COLO829 (cell line): ENCODE data around the gene ANKRD18A.

ENCODE experiments used
- DNase-seq: peaks from one replicate; pipeline ENCODE4 v3.0.0; 2012; ENCODE audit warnings: low spot score

Gene ANKRD18A

DNA sequence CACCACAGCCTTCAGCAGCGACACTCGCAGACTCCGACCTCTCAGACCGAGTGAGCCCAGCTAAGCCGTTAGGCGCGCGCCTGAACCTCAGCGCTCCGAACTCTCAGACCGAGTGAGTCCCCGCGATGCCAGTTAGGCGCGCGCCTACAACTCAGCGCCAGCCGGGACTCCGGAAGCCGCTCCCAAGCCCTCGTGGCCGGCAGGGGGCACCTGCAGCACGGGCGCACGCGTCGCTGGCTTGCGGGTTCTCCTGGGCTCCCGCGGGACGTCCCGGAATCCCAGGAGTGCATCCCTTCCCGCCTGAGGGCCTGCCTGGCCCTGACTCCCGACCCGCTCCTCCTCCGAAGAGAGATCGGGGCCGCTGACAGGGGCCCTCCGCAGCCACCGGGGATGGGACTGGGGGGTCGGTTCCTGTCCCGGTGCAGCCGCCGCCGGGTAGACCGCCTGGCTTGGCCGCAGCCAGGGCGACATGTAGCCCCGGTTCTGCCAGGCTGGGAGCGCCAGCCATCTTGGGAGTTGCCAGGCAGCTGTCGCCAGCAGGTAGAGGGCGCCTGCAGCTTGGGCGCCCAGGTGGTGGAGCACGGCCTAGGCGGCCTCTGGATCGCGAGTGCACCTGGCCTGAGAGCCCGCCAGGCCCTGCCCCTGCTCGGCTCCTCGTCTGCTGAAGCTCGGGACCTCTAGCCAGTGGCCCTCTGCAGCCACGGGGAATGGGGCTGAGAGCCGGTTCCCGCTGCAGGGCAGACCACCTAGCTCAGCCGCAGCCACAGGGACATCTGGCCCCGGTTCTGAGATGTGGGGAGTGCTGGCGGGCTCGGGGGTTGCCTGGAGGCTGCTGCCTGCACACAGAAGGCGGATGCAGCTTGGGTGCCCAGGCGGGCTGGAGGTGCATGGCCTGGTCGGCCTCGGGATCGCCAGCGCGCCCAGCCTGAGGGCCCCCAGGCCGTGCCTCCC, at the start of gene ANKRD18A:
ANKRD18A (minus strand) TSS at position 114 of the 951 bp plus-strand sequence. CDS start 311 bp downstream, outside the sequence.
- no peak for DNase-seq

DNA sequence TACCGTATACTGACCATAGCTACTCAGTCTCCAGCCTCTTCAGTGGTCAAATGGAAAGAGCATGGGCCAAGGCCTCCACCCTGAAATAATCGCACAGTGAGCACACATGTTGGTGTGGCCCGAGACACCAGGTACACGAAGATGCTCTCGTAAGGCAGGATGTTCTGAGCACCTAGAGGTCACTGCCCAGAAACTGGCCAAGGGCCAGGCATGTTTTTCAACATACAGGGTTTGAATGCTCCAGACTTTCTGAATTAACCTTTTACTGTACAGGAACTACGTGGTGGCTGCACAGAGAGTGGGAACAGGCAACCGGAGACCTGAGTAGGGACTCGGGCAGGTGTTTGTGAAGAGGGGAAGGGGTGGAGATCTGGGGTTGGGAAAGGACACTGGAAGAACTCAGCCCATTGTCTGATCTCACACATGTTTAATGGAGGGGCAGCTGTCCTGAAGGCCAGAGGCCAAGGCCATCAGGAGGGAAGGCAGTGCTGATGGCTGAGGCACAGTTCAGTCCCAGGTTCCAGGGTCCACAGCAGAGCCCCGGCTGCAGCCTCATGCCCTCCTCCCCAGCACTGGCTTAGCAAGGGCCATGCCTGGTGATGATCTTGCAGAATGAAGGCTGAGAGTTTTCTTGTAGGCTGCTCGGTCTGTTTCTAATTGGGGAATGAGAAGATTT, 48.5 kb upstream of the ANKRD18A start:
- DNase-seq, result no peak

GRCh38 chr9:38662763-38663593, 42.6 kb upstream of the ANKRD18A start:
- no peak for DNase-seq

DNA sequence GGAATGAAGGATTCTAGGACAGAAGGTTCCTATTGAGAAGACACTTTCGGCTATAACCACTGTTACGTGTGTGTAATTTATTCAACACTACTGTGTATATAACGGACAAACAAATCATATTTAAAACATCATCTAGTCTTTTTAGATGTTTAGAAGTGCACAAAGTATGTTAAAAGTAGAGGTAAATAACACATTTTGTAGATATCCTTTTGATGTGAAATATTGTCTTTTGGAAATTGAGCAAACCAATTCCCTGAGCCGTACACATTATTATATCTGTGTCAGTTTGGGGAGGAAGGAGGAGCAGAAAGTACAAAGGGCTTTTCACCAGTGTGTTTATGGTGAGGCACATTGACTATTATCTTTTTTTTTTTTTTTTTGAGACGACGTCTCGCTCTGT, 39.1 kb upstream of the ANKRD18A start:
- no peak for DNase-seq

DNA sequence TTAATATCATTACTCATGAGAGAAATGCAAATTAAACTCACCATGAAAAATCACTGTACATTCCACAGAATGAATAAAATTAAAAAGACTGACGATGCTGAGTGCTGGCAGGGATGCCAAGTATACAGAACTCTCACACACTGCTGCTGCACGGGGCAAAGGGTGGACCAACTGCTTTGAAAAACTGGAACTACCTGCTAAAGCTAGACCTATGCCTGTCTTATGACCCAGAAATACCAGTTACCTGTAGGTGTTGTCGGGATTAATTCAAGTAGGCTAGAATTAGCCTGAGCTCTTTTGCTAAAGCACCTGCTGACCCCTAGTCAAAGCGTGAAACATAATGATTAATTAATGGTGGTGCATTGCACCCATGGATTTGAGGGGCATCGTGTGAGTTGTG, 36.5 kb upstream of the ANKRD18A start:
- no peak for DNase-seq

DNA sequence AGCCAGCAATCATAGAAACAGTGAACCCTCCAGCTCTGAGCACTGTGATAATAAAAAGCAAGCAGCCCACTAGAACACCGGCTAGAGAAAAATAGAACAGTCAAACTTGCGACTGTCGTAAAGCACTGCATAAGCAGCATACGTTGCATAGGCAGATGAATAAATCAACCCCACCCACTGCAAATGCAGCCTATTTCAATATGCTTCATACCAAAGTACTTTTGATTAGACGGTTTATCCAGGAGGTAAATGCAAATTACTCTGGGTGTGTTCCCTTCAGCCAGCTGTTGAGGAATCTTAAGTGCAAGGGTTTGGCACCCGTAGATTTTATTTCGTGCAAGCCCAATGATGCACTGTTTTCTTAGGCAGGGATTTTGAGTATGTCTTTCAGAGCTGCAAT, 32.1 kb upstream of the ANKRD18A start:
- no peak for DNase-seq

DNA sequence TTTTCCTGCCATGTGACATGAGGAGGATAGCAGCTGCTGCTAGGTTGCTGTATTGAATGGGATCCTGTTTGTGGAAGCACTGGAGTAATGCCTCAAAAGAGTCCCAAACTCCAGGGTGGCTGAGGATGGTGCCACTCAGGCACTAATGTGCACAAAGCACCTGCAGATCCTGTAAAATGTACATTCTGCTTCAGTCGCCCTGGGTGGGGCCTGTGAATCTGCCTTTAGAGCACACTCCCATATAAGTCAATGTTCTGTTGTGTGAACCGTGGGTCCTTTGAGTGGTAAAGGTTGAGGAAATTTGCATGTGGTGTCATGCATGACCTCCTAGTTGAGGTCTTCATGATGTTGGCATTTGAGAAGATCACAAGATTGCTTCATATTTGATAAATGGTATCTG, 31.6 kb upstream of the ANKRD18A start:
- DNase-seq, result no peak

DNA sequence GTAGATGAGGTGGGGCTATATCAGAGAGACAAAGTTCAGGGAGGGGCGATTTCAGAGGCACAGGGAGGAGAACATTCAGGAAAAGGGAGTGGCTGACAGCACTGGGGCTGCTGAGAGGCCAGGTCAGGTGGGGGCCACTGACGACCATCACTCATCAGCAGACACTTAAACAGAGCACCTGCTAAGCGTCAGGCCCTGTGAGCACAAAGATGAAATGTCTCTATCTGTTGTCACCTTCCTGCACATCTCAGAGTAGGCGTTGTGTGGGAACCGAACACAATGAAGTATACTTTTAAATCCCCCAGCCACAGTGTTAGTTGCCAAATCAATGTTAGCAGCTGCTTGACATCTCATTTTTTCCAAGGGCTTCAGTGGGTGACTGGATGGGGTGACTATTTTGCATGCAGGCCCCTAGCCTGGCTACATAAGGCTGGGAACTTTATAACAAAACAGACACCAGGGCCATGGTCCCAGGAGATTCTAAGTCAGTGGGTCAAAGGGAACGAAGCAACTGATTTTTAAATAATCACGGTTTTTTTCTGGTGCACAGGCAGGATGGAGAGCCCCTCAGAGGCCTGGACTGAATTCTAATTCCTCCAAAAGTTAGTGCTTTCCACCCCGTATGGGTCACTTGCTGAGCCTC, 31.1 kb upstream of the ANKRD18A start:
- no peak for DNase-seq

DNA sequence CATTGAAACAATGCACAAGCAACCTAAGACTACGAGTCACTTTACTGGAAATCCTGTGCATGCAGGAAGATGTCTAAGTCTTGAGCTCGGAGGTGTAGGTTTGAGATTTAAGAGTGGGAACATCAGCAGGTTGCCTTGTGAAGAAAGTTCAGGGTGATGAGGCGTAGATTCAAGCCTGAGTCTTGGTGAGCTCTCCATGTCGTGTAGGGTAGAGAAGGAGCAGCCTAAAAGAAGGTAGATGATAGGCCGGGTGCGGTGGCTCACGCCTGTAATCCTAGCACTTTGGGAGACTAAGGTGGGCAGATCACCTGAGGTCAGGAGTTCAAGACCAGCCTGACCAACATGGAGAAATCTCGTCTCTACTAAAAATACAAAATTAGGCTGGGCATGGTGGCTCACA, 30.2 kb upstream of the ANKRD18A start:
- DNase-seq, result no peak

GRCh38 chr9:38649731-38650363, 29.5 kb upstream of the ANKRD18A start:
- no peak for DNase-seq

GRCh38 chr9:38644601-38645000, 24.2 kb upstream of the ANKRD18A start:
- DNase-seq, result no peak

DNA sequence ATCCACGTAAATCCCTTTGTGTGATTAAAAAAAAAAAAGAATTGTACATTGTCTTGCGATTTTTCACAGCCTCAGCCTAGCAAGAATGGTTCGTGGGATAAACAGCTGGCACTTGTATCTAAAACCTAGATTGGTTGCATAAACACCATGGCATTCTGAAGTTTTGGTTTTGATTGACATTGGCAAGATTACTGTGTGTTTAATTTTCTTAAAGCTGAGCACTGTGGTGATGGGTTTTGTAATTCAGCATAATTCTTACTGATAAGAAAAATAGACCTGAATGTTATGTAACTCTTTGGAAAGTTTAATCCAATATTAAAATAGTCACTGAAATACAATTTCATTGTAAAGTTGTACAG, 23.4 kb upstream of the ANKRD18A start:
- DNase-seq, result no peak

GRCh38 chr9:38642951-38643814, 22.8 kb upstream of the ANKRD18A start:
- DNase-seq, result no peak

DNA sequence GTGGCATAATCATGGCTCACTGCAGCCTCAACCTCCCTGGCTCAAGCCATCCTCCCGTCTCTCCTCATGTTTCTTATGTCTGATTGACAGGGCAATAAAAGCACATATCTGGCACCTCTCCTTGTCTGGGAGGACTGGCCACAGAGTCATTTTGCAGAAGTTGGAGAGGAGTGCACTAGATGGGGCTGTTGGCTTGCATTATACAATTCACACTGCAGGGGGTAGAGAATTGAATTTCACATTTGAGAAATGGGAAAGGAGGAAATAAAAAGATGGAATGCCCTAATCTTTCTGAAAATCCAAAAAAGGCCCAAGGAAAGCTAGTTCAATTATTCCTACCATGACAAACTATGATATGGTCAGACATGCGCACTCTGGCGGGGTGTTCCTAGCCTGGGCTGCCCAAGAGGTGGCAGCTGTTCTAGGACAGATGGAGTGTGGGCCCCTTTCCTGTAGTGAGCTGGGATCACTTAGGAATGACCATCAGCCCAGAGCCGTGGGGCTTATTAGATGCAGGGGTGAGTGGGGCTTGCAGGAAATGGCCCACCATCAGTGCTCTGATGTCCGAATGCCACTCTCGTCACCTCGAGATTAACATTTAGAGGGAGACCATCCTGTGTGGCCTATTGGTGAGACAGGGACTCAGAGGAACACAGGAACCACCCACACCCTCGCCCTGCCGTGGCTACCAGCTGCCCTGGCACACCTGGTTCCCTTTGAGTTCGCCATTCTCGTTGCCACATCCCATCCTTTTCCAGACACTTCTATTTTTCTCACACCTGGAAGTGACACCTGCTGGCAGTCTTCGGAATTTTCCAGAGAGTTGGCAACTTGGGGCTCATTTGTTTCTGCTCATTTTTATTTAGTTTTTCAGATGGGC, 21.8 kb upstream of the ANKRD18A start:
- DNase-seq, result peak; percentile 68

DNA sequence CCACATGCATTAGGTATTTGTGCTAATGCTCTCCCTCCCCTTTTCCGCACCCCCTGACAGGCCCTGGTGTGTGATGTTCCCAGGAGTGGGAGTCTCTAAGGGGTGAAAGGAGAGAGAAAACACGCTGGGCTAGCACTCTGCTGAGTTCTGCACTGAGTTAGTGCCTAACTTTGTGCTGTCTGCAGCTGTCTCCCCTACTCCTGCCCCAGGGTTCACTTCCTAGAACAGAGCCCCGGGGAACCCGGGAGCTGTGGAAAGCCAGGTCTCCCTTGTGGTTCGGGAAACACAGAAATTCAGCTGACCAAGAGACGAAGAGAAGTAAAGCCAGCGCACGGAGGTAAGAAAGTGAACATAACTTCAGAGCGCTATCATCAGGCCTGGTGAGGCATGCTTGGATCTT, 20.7 kb upstream of the ANKRD18A start:
- DNase-seq, result no peak

DNA sequence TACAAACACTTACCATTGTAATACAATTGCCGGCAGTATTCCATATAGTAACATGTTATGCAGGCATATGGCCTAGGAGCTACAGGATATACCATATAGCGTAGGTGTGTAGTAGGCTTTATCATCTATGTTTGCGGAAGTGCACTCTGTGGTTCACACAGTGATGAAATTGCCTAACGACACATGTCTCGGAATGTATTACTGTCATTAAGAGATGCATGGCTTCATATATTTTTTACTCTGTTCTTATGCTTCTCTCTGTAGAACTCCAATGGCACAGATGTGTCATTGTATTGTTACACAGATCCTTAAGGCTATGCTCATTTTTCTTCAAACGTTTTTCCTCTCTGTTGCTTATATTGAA, 19.2 kb upstream of the ANKRD18A start:
- no peak for DNase-seq

DNA sequence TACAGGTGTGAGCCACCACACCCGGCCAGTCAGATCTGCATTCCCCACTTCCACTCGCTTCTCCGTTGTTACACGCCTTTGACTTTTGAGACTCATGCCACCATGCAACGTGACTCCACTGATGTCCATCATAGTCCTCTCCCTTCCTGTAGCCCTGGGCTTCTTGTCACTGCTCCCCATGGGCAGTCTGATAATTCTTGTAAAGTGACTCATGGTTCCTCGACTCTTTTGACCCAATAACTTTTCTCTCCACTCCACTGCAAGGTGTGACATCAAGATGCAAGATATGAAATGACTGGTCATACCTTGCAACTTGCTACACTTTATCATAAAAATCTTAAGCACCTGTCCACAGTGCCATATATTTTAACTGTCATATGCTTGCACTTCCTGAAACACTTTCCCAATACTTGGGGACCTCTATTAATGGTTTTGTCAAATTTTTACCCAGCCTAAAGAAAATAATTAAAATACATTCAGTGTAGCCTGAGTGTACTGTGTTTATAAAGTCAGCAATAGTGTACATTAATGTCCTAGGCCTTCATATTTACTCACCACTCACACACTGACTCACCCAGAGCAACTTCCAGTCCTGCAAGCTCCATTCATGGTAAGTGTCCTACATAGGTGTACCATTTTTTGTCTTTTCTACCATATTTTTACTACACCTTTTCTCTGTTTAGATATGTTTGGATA, 18.6 kb upstream of the ANKRD18A start:
- no peak for DNase-seq

- DNase-seq, result no peak
Observed at GRCh38 chr9:38634315-38634714, 13.9 kb upstream of the ANKRD18A start.

DNA sequence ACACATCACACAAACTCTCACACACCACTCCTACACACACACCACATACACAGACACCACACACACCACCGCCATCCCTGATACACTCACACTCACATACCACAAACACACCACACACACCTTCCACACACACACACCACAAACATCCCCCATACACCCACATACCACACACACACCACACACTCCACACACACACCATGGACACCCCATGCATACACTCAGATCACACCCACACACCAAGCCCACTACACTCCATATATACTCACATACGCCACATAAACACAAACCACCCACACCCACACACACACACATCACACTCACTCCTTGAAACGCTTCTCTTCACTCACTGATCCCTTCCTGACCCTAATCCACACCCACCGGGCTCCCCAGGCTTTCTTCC, 9.1 kb upstream of the ANKRD18A start:
- no peak for DNase-seq
